ENCODE data around the gene CD163.

Gene CD163

DNA sequence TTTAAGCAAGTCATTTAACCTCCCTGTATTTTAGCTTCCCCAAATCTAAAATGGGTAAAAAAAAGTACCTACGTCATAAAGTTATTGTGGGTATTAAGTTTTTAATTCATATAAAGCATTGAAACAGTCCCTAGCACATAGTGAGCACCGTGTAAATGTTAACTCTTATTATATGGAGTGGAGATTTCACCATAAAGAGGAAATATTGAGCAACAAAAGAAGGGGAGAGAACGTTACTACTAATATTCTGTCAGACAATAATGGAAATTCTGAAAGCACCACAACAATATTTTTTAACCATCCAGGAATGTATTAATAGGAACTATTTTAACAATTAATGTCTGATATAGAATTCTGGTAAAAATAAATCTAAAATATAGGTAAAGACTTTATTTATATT, 51.8 kb downstream of the CD163 start:
- Histone ChIP-seq H3K4me3 (ENCODE audit: control insufficient read depth in 1 of 7, extremely low read depth in 1 of 7, insufficient read depth in 4 of 7, low read depth in 2 of 7, low read length in 6 of 7) (no peak overlapping the region), H3K4me1 (ENCODE audit: control extremely low read depth in 1 of 4, control insufficient read depth in 4 of 4, insufficient read depth in 4 of 4, low read length in 3 of 4) (no peaks in the 10 kb centered on the region), H3K27me3 (replicated peaks in 2 of 5; ENCODE audit: control insufficient read depth in 4 of 5, insufficient read depth in 5 of 5, low read length in 4 of 5) (no peaks in the 10 kb centered on the region), H3K27ac (ENCODE audit: insufficient read depth in 1 of 2, low read depth in 1 of 2, low read length in 2 of 2, poor library complexity in 1 of 2, severe bottlenecking in 2 of 2) (no peak overlapping the region), H3K36me3 (ENCODE audit: control insufficient read depth in 4 of 4, insufficient read depth in 4 of 4, low read length in 3 of 4) (no peaks in the 10 kb centered on the region), H3K9me3 (ENCODE audit: control extremely low read depth in 1 of 5, control insufficient read depth in 4 of 5, insufficient read depth in 2 of 5, low read depth in 1 of 5, low read length in 4 of 5) (peaks cover 0 to 6% (median 0%) of the 10 kb centered on the region in 5 experiments)
- ChIA-PET POLR2A (no interaction called here), CTCF (interaction anchor here (0.6 kb wide), 1 partner anchor 168 kb away, joined by 3 read pairs; no protein-coding TSS in a partner anchor)
- DNase-seq: no peak
- WGBS (ENCODE audit: insufficient coverage): no CpG with 5 or more reads among the region's 3 CpGs

DNA sequence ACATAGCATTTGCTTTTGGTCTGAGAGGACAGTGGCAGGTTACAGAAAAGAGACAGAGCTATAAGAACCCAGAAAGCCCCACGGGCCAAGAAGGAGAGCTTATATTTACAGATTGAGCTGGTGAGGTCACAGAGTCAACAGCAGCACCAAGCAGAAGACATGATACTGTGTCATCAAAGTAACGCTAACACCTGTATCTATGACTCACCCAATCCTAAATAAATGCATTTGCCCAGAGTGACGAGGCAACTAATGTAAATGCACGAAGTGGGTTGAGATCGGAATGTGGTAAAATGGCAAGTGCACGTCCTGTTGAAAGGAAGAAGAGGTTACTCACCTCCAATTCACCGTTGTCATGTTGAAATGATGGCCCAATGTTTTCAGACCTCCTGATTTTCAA, 52.9 kb downstream of the CD163 start:
- no peaks in the 10 kb centered on the region for H3K4me1 ChIP-seq (ENCODE audit: control extremely low read depth in 1 of 4, control insufficient read depth in 4 of 4, insufficient read depth in 4 of 4, low read length in 3 of 4)
- H3K9me3 ChIP-seq (ENCODE audit: control extremely low read depth in 1 of 5, control insufficient read depth in 4 of 5, insufficient read depth in 2 of 5, low read depth in 1 of 5, low read length in 4 of 5): peaks cover 0 to 6% (median 0%) of the 10 kb centered on the region in 5 experiments
- H3K27me3 ChIP-seq (replicated peaks in 2 of 5; ENCODE audit: control insufficient read depth in 4 of 5, insufficient read depth in 5 of 5, low read length in 4 of 5): no peaks in the 10 kb centered on the region
- H3K4me3 ChIP-seq (ENCODE audit: control insufficient read depth in 1 of 7, extremely low read depth in 1 of 7, insufficient read depth in 4 of 7, low read depth in 2 of 7, low read length in 6 of 7): no peak overlapping the region
- ChIA-PET CTCF (no interaction called here), POLR2A (no interaction called here)
- WGBS (ENCODE audit: insufficient coverage): 100% methylated on average over 5 of the region's 7 CpGs
- H3K27ac ChIP-seq (ENCODE audit: insufficient read depth in 1 of 2, low read depth in 1 of 2, low read length in 2 of 2, poor library complexity in 1 of 2, severe bottlenecking in 2 of 2): no peak overlapping the region
- H3K36me3 ChIP-seq (ENCODE audit: control insufficient read depth in 4 of 4, insufficient read depth in 4 of 4, low read length in 3 of 4): no peaks in the 10 kb centered on the region
- no peak for DNase-seq

DNA sequence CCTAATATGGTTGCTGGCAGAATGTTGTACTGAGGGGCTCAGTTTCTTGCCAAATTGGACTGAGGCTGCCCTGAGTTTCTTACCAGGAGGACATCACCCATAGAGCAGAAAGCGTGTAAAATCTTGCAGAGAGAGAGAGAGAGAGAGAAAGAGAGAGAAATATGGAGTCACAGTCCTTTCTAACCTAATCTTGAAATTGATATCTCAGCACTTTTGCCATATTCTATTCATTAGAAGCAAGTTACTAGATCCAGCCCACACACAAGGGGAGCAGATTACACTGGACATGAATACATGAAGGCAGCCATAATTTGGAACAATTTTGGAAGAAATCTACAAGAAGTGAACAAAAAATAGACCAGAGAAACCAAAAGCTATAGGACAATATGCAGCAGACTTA, 55.5 kb downstream of the CD163 start:
- no peak for DNase-seq
- H3K36me3 ChIP-seq (ENCODE audit: control insufficient read depth in 4 of 4, insufficient read depth in 4 of 4, low read length in 3 of 4): no peaks in the 10 kb centered on the region
- H3K27me3 ChIP-seq (replicated peaks in 2 of 5; ENCODE audit: control insufficient read depth in 4 of 5, insufficient read depth in 5 of 5, low read length in 4 of 5): no peaks in the 10 kb centered on the region
- no peak overlapping the region for H3K27ac ChIP-seq (ENCODE audit: insufficient read depth in 1 of 2, low read depth in 1 of 2, low read length in 2 of 2, poor library complexity in 1 of 2, severe bottlenecking in 2 of 2)
- CTCF ChIA-PET: no interaction called here
- POLR2A ChIA-PET: no interaction called here
- H3K4me3 ChIP-seq (ENCODE audit: control insufficient read depth in 1 of 7, extremely low read depth in 1 of 7, insufficient read depth in 4 of 7, low read depth in 2 of 7, low read length in 6 of 7): no peak overlapping the region
- peaks cover 0 to 2% (median 0%) of the 10 kb centered on the region in 5 experiments for H3K9me3 ChIP-seq (ENCODE audit: control extremely low read depth in 1 of 5, control insufficient read depth in 4 of 5, insufficient read depth in 2 of 5, low read depth in 1 of 5, low read length in 4 of 5)
- WGBS (ENCODE audit: insufficient coverage): no CpG with 5 or more reads among the region's 1 CpG
- peaks cover 0 to 5% (median 0%) of the 10 kb centered on the region in 4 experiments for H3K4me1 ChIP-seq (ENCODE audit: control extremely low read depth in 1 of 4, control insufficient read depth in 4 of 4, insufficient read depth in 4 of 4, low read length in 3 of 4)

DNA sequence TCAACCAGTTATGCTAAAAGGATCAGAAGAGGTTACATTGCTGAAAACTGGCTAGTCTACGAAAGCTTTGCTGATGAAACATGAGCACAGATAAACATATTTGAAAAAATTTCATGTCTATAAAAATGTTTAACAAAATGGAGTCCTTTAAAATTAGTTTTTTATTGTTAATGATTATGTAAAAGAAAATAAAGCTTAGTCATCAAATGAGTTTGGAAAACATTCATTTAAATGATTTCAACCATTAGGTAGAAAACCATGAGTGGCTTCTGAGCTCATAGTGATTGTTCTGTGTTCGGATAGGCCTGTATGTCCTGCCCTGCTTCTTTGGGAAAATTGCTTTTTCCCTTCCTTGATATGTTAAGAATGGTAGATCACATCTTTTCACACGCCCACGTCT, 59.0 kb downstream of the CD163 start:
- Histone ChIP-seq H3K9me3 (ENCODE audit: control extremely low read depth in 1 of 5, control insufficient read depth in 4 of 5, insufficient read depth in 2 of 5, low read depth in 1 of 5, low read length in 4 of 5) (peaks cover 0 to 2% (median 0%) of the 10 kb centered on the region in 5 experiments), H3K27me3 (replicated peaks in 2 of 5; ENCODE audit: control insufficient read depth in 4 of 5, insufficient read depth in 5 of 5, low read length in 4 of 5) (peaks cover 0 to 10% (median 0%) of the 10 kb centered on the region in 5 experiments), H3K36me3 (ENCODE audit: control insufficient read depth in 4 of 4, insufficient read depth in 4 of 4, low read length in 3 of 4) (no peaks in the 10 kb centered on the region), H3K4me1 (ENCODE audit: control extremely low read depth in 1 of 4, control insufficient read depth in 4 of 4, insufficient read depth in 4 of 4, low read length in 3 of 4) (peaks cover 0 to 5% (median 1%) of the 10 kb centered on the region in 4 experiments), H3K27ac (ENCODE audit: insufficient read depth in 1 of 2, low read depth in 1 of 2, low read length in 2 of 2, poor library complexity in 1 of 2, severe bottlenecking in 2 of 2) (no peak overlapping the region), H3K4me3 (ENCODE audit: control insufficient read depth in 1 of 7, extremely low read depth in 1 of 7, insufficient read depth in 4 of 7, low read depth in 2 of 7, low read length in 6 of 7) (peak overlapping the region in 1 of 7 experiments; percentile 10)
- ChIA-PET CTCF (interaction anchor here (0.7 kb wide), 1 partner anchor 11 kb away, joined by 3 read pairs; no protein-coding TSS in a partner anchor), POLR2A (no interaction called here)
- WGBS (ENCODE audit: insufficient coverage): 100% methylated on average over 1 of the region's 4 CpGs
- DNase-seq: no peak

DNA sequence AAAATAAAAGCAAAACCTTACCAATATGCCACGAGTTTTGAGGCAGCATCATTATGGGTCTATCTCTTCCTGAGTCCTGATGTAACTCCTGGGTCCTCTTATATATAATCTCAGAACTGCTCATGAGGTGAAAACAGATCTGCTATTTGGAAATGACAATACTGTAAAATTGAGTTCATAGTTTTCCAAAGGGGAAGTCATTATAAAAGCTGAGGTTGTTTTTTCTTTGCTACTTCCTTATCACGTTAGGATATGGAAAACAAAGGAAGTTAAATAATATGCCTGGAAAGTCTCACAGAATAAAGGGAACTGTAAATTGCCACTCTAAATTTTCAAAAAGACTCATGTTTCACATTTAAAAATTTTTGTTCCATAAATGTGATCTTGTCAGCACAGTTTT, 59.5 kb downstream of the CD163 start, which contains the start of gene CD163L1:
Gene CD163L1 (minus strand): TSS at position 78 of the 400 bp plus-strand sequence. CDS start 26 bp downstream, at position 52.
- H3K9me3 ChIP-seq (ENCODE audit: control extremely low read depth in 1 of 5, control insufficient read depth in 4 of 5, insufficient read depth in 2 of 5, low read depth in 1 of 5, low read length in 4 of 5): peaks cover 0 to 3% (median 0%) of the 10 kb centered on the region in 5 experiments
- H3K27ac ChIP-seq (ENCODE audit: insufficient read depth in 1 of 2, low read depth in 1 of 2, low read length in 2 of 2, poor library complexity in 1 of 2, severe bottlenecking in 2 of 2): no peak within 1 kb of the TSS
- peak within 1 kb of the TSS in 1 of 7 experiments; percentile 10 for H3K4me3 ChIP-seq (ENCODE audit: control insufficient read depth in 1 of 7, extremely low read depth in 1 of 7, insufficient read depth in 4 of 7, low read depth in 2 of 7, low read length in 6 of 7)
- no peaks in the 10 kb centered on the region for H3K36me3 ChIP-seq (ENCODE audit: control insufficient read depth in 4 of 4, insufficient read depth in 4 of 4, low read length in 3 of 4)
- H3K4me1 ChIP-seq (ENCODE audit: control extremely low read depth in 1 of 4, control insufficient read depth in 4 of 4, insufficient read depth in 4 of 4, low read length in 3 of 4): peaks cover 0 to 5% (median 1%) of the 10 kb centered on the region in 4 experiments
- no CpG with 5 or more reads among the region's 2 CpGs for WGBS (ENCODE audit: insufficient coverage)
- H3K27me3 ChIP-seq (replicated peaks in 2 of 5; ENCODE audit: control insufficient read depth in 4 of 5, insufficient read depth in 5 of 5, low read length in 4 of 5): peaks cover 0 to 12% (median 0%) of the 10 kb centered on the region in 5 experiments
- CTCF ChIA-PET: interaction anchor here (0.7 kb wide), 1 partner anchor 11 kb away, joined by 3 read pairs; no protein-coding TSS in a partner anchor
- peak in 2 of 3 donors; percentile 21 to 36 for DNase-seq
- POLR2A ChIA-PET: no interaction called here

DNA sequence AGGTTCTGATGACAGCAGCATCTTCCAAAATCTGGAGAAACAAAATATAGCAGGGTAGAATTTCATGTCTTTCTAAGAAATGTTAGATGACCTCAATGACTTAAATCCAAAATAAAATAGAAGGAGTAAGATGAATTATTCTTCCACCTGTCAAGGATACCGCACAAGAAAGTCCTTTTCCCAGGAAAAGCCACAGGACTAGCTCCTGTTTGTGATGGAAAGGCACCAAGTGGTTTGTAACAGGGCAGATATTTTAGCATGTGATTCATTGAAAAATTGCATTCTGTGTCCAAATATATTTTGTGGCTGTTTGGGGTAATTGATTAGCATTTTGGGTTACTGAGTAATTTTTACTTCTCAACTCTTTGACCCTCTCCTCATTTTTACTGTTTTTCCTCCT, 62.4 kb downstream of the CD163 start:
- WGBS (ENCODE audit: insufficient coverage): no CpG with 5 or more reads among the region's 1 CpG
- no peaks in the 10 kb centered on the region for H3K36me3 ChIP-seq (ENCODE audit: control insufficient read depth in 4 of 4, insufficient read depth in 4 of 4, low read length in 3 of 4)
- H3K27me3 ChIP-seq (replicated peaks in 2 of 5; ENCODE audit: control insufficient read depth in 4 of 5, insufficient read depth in 5 of 5, low read length in 4 of 5): peaks cover 0 to 15% (median 0%) of the 10 kb centered on the region in 5 experiments
- no peak overlapping the region for H3K27ac ChIP-seq (ENCODE audit: insufficient read depth in 1 of 2, low read depth in 1 of 2, low read length in 2 of 2, poor library complexity in 1 of 2, severe bottlenecking in 2 of 2)
- ChIA-PET POLR2A (no interaction called here), CTCF (no interaction called here)
- peaks cover 0 to 3% (median 0%) of the 10 kb centered on the region in 5 experiments for H3K9me3 ChIP-seq (ENCODE audit: control extremely low read depth in 1 of 5, control insufficient read depth in 4 of 5, insufficient read depth in 2 of 5, low read depth in 1 of 5, low read length in 4 of 5)
- no peak for DNase-seq
- peaks cover 0 to 5% (median 1%) of the 10 kb centered on the region in 4 experiments for H3K4me1 ChIP-seq (ENCODE audit: control extremely low read depth in 1 of 4, control insufficient read depth in 4 of 4, insufficient read depth in 4 of 4, low read length in 3 of 4)
- H3K4me3 ChIP-seq (ENCODE audit: control insufficient read depth in 1 of 7, extremely low read depth in 1 of 7, insufficient read depth in 4 of 7, low read depth in 2 of 7, low read length in 6 of 7): no peak overlapping the region

DNA sequence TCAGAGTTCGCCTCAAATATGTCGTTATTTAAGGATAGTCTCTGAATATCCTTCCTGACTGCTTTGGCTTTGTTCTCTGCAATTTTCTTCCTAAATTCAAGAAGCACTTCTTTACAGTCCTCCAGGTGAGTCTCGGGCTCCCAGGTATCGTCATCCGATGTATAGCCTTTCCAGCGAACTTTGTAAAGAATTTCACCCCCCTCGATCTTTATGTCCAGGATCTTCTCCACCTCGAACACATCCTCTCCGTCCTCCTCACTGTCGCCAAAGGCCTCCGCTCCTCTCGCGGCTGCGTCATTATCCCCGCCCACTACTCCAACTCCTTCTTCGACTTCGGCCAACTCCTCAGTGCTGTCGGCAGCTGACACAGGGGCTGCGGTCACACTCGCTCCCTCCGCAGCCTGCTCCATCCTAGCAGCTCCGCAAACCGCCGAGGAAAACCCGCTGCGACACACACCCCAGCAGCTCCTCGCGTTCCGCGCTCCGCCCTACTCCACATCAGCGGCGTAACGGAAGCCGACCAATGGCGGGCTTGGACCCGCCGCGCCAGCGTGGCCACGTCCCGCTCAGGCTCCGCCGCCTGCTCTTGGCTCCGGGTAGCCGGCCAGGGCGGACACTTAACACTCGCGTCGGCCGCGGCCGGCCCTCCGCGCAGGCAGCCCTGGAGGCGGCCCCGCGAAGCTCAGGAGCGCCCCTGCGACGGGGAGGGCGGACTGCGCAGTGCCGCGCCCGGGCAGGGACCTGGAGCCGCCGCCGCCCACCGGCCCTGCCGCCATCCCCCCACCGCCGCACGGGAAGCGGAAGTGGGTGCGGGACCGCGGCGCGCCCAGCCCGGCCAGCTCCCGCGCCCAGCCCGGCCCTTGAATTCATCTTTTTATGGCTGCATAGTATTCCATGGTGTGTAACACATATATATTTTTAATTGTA, 63.7 kb downstream of the CD163 start:
- peaks cover 0 to 15% (median 0%) of the 10 kb centered on the region in 5 experiments for H3K27me3 ChIP-seq (replicated peaks in 2 of 5; ENCODE audit: control insufficient read depth in 4 of 5, insufficient read depth in 5 of 5, low read length in 4 of 5)
- H3K4me3 ChIP-seq (ENCODE audit: control insufficient read depth in 1 of 7, extremely low read depth in 1 of 7, insufficient read depth in 4 of 7, low read depth in 2 of 7, low read length in 6 of 7): peak overlapping the region in 5 of 7 experiments; percentile 23 to 65 (median 47)
- no peak overlapping the region for H3K27ac ChIP-seq (ENCODE audit: insufficient read depth in 1 of 2, low read depth in 1 of 2, low read length in 2 of 2, poor library complexity in 1 of 2, severe bottlenecking in 2 of 2)
- H3K9me3 ChIP-seq (ENCODE audit: control extremely low read depth in 1 of 5, control insufficient read depth in 4 of 5, insufficient read depth in 2 of 5, low read depth in 1 of 5, low read length in 4 of 5): peaks cover 0 to 3% (median 0%) of the 10 kb centered on the region in 5 experiments
- H3K4me1 ChIP-seq (ENCODE audit: control extremely low read depth in 1 of 4, control insufficient read depth in 4 of 4, insufficient read depth in 4 of 4, low read length in 3 of 4): peaks cover 0 to 5% (median 1%) of the 10 kb centered on the region in 4 experiments
- no peaks in the 10 kb centered on the region for H3K36me3 ChIP-seq (ENCODE audit: control insufficient read depth in 4 of 4, insufficient read depth in 4 of 4, low read length in 3 of 4)
- ChIA-PET POLR2A (no interaction called here), CTCF (interaction anchor here (0.6 to 1.2 kb wide), 2 partner anchors 8 to 16 kb away, joined by 4 read pairs; no protein-coding TSS in a partner anchor)
- WGBS (ENCODE audit: insufficient coverage): 25% methylated on average over 40 of the region's 84 CpGs
- peak; percentile 40 to 83 (median 74) for DNase-seq

Measured in common myeloid progenitor, CD34-positive (primary cell).